Endothelial cell of umbilical vein (primary cell): Measurements from ENCODE around the gene ID2. TPM values are rescaled to one million over a fixed set of nuclear protein-coding genes. Genes with fewer than 3 reads are reported as not detected.

Experiments
- BruUV-seq: library from RNA; stranded (reverse); fragments of 400-500 nt; replicated peaks from 2 replicates; lab custom pipeline; 2021; lab: Mats Ljungman, UMichigan
- CTCF ChIA-PET: fragments of 300-600, 350-600 bp; sonication (Branson Sonifier 250); formaldehyde crosslinking; loops from one replicate; lab custom pipeline; 2021; ENCODE audit warnings: antibody characterized with exemption, inconsistent platforms; lab: Charles Lee
- POLR2A ChIA-PET: fragments of 300-600, 350-600 bp; sonication (Branson Sonifier 250); formaldehyde crosslinking; loops from one replicate; lab custom pipeline; 2021; ENCODE audit warnings: antibody characterized with exemption, inconsistent platforms; lab: Charles Lee
- DNase-seq: peaks from one replicate; pipeline ENCODE4 v3.0.0-alpha.2; 2011; ENCODE audit warnings: low read depth, low spot score
- FAIRE-seq: peaks from 2 replicates; lab custom pipeline; 2011; peaks lifted over from hg19 to GRCh38; lab: Jason Lieb, UNC
- H2AFZ ChIP-seq: 2 replicates; pipeline ENCODE4 v1.6.0; 2012; ENCODE audit warnings: low read depth, low read length, control low read depth, inconsistent platforms
- H3K27ac ChIP-seq: 2 replicates; pipeline ENCODE4 v1.5.1; 2011; ENCODE audit warnings: low read depth, mild to moderate bottlenecking, control low read depth, low read length, moderate library complexity; ENCODE audit not compliant: insufficient read depth
- H3K27me3 ChIP-seq, 2 experiments: 2 replicates each; pipeline versions ENCODE4 v1.6.0 to v1.6.1; 2011; ENCODE audit warnings: low read length in 2 of 2, mixed read lengths in 1 of 2; ENCODE audit not compliant: control insufficient read depth in 2 of 2, insufficient read depth in 2 of 2
- H3K36me3 ChIP-seq, 2 experiments: 2 replicates in 1 of 2; 3 replicates in 1 of 2; pipeline ENCODE4 v1.5.1; 2011; ENCODE audit warnings: low read length in 2 of 2, mild to moderate bottlenecking in 1 of 2, moderate library complexity in 1 of 2; ENCODE audit not compliant: control insufficient read depth in 2 of 2, insufficient read depth in 2 of 2; ENCODE audit errors: extremely low read depth in 1 of 2
- H3K4me1 ChIP-seq: 3 replicates; pipeline ENCODE4 v1.5.1; 2011; ENCODE audit warnings: mild to moderate bottlenecking, low read length; ENCODE audit not compliant: control insufficient read depth, insufficient read depth; ENCODE audit errors: extremely low read depth
- H3K4me2 ChIP-seq: 2 replicates; pipeline ENCODE4 v1.6.1; 2011; ENCODE audit warnings: low read length, control low read depth, mixed read lengths; ENCODE audit not compliant: insufficient read depth
- H3K4me3 ChIP-seq, 3 experiments: fragments of 200-600 bp in 1 of 3; sonication (generic), shearing (Covaris generic) in 1 of 3; replicated peaks in 1 of 3; 2 replicates each; pipeline ENCODE4 v1.5.1; 2011 to 2016; ENCODE audit warnings: control low read depth in 3 of 3, low read length in 3 of 3, mild to moderate bottlenecking in 2 of 3, inconsistent platforms in 1 of 3, low read depth in 1 of 3, moderate library complexity in 1 of 3; ENCODE audit not compliant: insufficient read depth in 1 of 3
- H3K79me2 ChIP-seq: 2 replicates; pipeline ENCODE4 v1.6.0; 2012; ENCODE audit warnings: low read length, inconsistent platforms; ENCODE audit not compliant: control insufficient read depth, insufficient read depth
- H3K9ac ChIP-seq: replicated peaks from 2 replicates; pipeline ENCODE3; 2011; ENCODE audit warnings: low read length, control low read depth; ENCODE audit not compliant: insufficient read depth; ENCODE audit errors: extremely low read depth
- H3K9me1 ChIP-seq: replicated peaks from 3 replicates; pipeline ENCODE4 v1.6.0; 2011; ENCODE audit warnings: mild to moderate bottlenecking, low read length; ENCODE audit not compliant: control insufficient read depth, insufficient read depth; ENCODE audit errors: extremely low read depth
- H3K9me3 ChIP-seq: replicated peaks from 2 replicates; pipeline ENCODE4 v1.5.1; 2012; ENCODE audit warnings: low read length, inconsistent platforms; ENCODE audit not compliant: control insufficient read depth, insufficient read depth
- H4K20me1 ChIP-seq: replicated peaks from 2 replicates; pipeline ENCODE3; 2011; ENCODE audit warnings: mild to moderate bottlenecking, low read length; ENCODE audit not compliant: control insufficient read depth, insufficient read depth; ENCODE audit errors: extremely low read depth
- CTCF ChIP-seq, 2 donors: IDR thresholded peaks; 1 replicate in 1 of 2; 2 replicates in 1 of 2; pipeline ENCODE4 v1.5.1; 2011; ENCODE audit warnings: low read length in 2 of 2, mild to moderate bottlenecking in 2 of 2, moderate library complexity in 2 of 2, control low read depth in 1 of 2, inconsistent platforms in 1 of 2, low read depth in 1 of 2; ENCODE audit not compliant: insufficient read depth in 1 of 2; ENCODE audit errors: extremely low read depth in 1 of 2
- EZH2 ChIP-seq: IDR thresholded peaks from 2 replicates; pipeline ENCODE4 v1.6.1; 2012; ENCODE audit warnings: borderline replicate concordance, low read depth, mild to moderate bottlenecking, moderate library complexity, low read length, inconsistent platforms; ENCODE audit not compliant: severe bottlenecking
- FOS ChIP-seq: IDR thresholded peaks from 2 replicates; pipeline ENCODE4 v1.6.1; 2011; ENCODE audit warnings: mild to moderate bottlenecking, low read length, moderate library complexity, borderline replicate concordance; ENCODE audit not compliant: insufficient read depth
- GATA2 ChIP-seq: IDR thresholded peaks from 2 replicates; pipeline ENCODE4 v1.7.0; 2011; ENCODE audit warnings: low read depth, mild to moderate bottlenecking, moderate library complexity, mixed read lengths, low read length; ENCODE audit not compliant: insufficient read length, insufficient read depth
- JUN ChIP-seq: IDR thresholded peaks from 2 replicates; pipeline ENCODE4 v1.6.1; 2011; ENCODE audit warnings: borderline replicate concordance, low read depth; ENCODE audit not compliant: insufficient read length, insufficient read depth
- MYC ChIP-seq: IDR thresholded peaks from one replicate; pipeline ENCODE4 v1.6.1; 2011; ENCODE audit warnings: mild to moderate bottlenecking, low read depth, low read length
- POLR2A ChIP-seq: IDR thresholded peaks from 2 replicates; pipeline ENCODE4 v1.6.1; 2012; ENCODE audit warnings: low read depth, mild to moderate bottlenecking, control low read depth, low read length
- POLR2AphosphoS5 ChIP-seq: IDR thresholded peaks from 2 replicates; pipeline ENCODE4 v1.6.1; 2012; ENCODE audit warnings: low read depth, mild to moderate bottlenecking, control low read depth, low read length, moderate library complexity; ENCODE audit not compliant: insufficient read depth
- dilution Hi-C: fragments of 300-500 bp; cut with MboI; formaldehyde crosslinking; loops from one replicate; pipeline ENCODE4 v1.15.0; 2019; ENCODE audit warnings: low sequenced_read_pairs; ENCODE audit not compliant: extremely low pct_ligation_motif_present
- intact Hi-C: fragments of 100-400 bp; cut with micrococcal nuclease; formaldehyde crosslinking; loops from one replicate; pipeline ENCODE4 v1.10.0; 2022
- polyA plus RNA-seq, 4 experiments: library from polyadenylated mRNA; depleted of rRNA in 3 of 4; stranded (reverse) in 3 of 4; unstranded in 1 of 4; fragments of >200 nt; gene quantifications; 2 replicates each; pipeline versions ENCODE4 v1.2.1 to v1.2.3, GENCODE V29; 2011 to 2012; ENCODE audit warnings: missing spikeins in 1 of 4
- total RNA-seq: library from RNA; stranded (reverse); gene quantifications from 2 replicates; pipeline ENCODE4 v1.2.3, GENCODE V29; 2021

The ID2 gene
- total and polyA plus RNA-seq, 2 donors (not counting 3 experiments of a cell fraction or from before 2014, with no cell fraction given): 4.1 to 29.1 TPM

GRCh38 chr2:8709611-8710010, 27.8 kb downstream of the ID2 start:
- H3K4me3 ChIP-seq: no peak overlapping the region
- ChIA-PET CTCF (no interaction called here), POLR2A (no interaction called here)
- H3K9me3 ChIP-seq: no peaks in the 10 kb centered on the region
- no peak overlapping the region for H3K27ac ChIP-seq
- no peak for DNase-seq
- H3K4me1 ChIP-seq: no peaks in the 10 kb centered on the region
- FAIRE-seq: no peak
- no peaks in the 10 kb centered on the region for H3K9me1 ChIP-seq
- no peak overlapping the region for H3K9ac ChIP-seq
- H4K20me1 ChIP-seq: no peaks in the 10 kb centered on the region
- no peak overlapping the region for H2AFZ ChIP-seq
- no peaks in the 10 kb centered on the region for H3K79me2 ChIP-seq
- no peak overlapping the region for H3K4me2 ChIP-seq
- no peaks in the 10 kb centered on the region for H3K36me3 ChIP-seq
- no TSS peak for BruUV-seq
- dilution Hi-C loops: no loop called here
- intact Hi-C loops: no loop called here
- no peaks in the 10 kb centered on the region for H3K27me3 ChIP-seq
- TF ChIP-seq GATA2: no peak
- no peak for TF ChIP-seq CTCF (IDR thresholded peaks at IDR 0.05; ENCODE audit: extremely low read depth in 1 of 2, insufficient read depth in 1 of 2, low read depth in 1 of 2, low read length in 2 of 2)
- no peak for TF ChIP-seq POLR2A
- no peak for TF ChIP-seq EZH2
- TF ChIP-seq POLR2AphosphoS5: no peak
- no peak for TF ChIP-seq JUN
- TF ChIP-seq FOS: no peak
- TF ChIP-seq MYC: no peak
